Left ventricle myocardium inferior (tissue), 1 donor: ENCODE results near the gene FAM184A. TPM values are rescaled to one million over a fixed set of nuclear protein-coding genes. Genes with fewer than 3 reads are reported as not detected.

Source experiments
- DNase-seq: peaks from one replicate; pipeline ENCODE4 v3.0.0-alpha.2; 2020
- H3K27ac ChIP-seq: fragments of 200-600 bp; replicated peaks from 2 replicates; pipeline ENCODE4 v1.8.0; 2021
- H3K27me3 ChIP-seq: fragments of 200-600 bp; 2 replicates; pipeline ENCODE4 v1.8.0; 2021; ENCODE audit warnings: low read depth
- H3K36me3 ChIP-seq: fragments of 200-600 bp; 2 replicates; pipeline ENCODE4 v1.8.0; 2021
- H3K4me1 ChIP-seq: fragments of 200-600 bp; 2 replicates; pipeline ENCODE4 v1.8.0; 2021
- H3K4me3 ChIP-seq: fragments of 200-600 bp; 2 replicates; pipeline ENCODE4 v1.8.0; 2021; ENCODE audit warnings: mild to moderate bottlenecking, moderate library complexity
- H3K9me3 ChIP-seq: fragments of 200-600 bp; replicated peaks from 2 replicates; pipeline ENCODE4 v1.8.0; 2021
- intact Hi-C: fragments of 100-400 bp; cut with micrococcal nuclease; formaldehyde crosslinking; loops from one replicate; pipeline ENCODE4 v1.11.0; 2022
- total RNA-seq: library from RNA; stranded (reverse); fragmentation: NEBNext Ultra II Directional; extraction: Animal tissue kit (Norgen Biotek cat#: 25700); gene quantifications from one replicate; pipeline ENCODE4 v1.2.1, GENCODE V29; 2021
- TF ChIP-seq, protein P1 (sequence below): fragments of 200-600 bp; IDR thresholded peaks from 2 replicates; pipeline ENCODE4 v1.8.0; 2021; ENCODE audit warnings: antibody characterized with exemption, mild to moderate bottlenecking, borderline replicate concordance
- donor health status: DM: no; HTN: yes; CAD: no; lungs with severe emphysema.

FAM184A gene
- total RNA-seq, 1 donor from 2014 or later: 0.93 TPM

- DNase-seq: peak; percentile 25
- peaks cover 23% of the 10 kb centered on the region for H3K4me1 ChIP-seq
- TF ChIP-seq, protein P1, sequence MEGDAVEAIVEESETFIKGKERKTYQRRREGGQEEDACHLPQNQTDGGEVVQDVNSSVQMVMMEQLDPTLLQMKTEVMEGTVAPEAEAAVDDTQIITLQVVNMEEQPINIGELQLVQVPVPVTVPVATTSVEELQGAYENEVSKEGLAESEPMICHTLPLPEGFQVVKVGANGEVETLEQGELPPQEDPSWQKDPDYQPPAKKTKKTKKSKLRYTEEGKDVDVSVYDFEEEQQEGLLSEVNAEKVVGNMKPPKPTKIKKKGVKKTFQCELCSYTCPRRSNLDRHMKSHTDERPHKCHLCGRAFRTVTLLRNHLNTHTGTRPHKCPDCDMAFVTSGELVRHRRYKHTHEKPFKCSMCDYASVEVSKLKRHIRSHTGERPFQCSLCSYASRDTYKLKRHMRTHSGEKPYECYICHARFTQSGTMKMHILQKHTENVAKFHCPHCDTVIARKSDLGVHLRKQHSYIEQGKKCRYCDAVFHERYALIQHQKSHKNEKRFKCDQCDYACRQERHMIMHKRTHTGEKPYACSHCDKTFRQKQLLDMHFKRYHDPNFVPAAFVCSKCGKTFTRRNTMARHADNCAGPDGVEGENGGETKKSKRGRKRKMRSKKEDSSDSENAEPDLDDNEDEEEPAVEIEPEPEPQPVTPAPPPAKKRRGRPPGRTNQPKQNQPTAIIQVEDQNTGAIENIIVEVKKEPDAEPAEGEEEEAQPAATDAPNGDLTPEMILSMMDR: no peak
- H3K27me3 ChIP-seq: no peaks in the 10 kb centered on the region
- H3K36me3 ChIP-seq: no peaks in the 10 kb centered on the region
- H3K27ac ChIP-seq: peak overlapping the region; percentile 55
- intact Hi-C loops: no loop called here
- H3K4me3 ChIP-seq: no peak overlapping the region
- peaks cover 7% of the 10 kb centered on the region for H3K9me3 ChIP-seq
These were observed 138.8 kb downstream of the FAM184A start for GRCh38 chr6:118939683-118940082.

- Histone ChIP-seq H3K36me3 (peaks cover 16% of the 10 kb centered on the region), H3K4me1 (peaks cover 33% of the 10 kb centered on the region), H3K27me3 (no peaks in the 10 kb centered on the region), H3K9me3 (no peaks in the 10 kb centered on the region), H3K4me3 (no peak overlapping the region), H3K27ac (peak overlapping the region; percentile 96)
- intact Hi-C loops: no loop called here
- DNase-seq: no peak
- TF ChIP-seq, protein P1: no peak
These were observed 142.3 kb downstream of the FAM184A start for GRCh38 chr6:118935978-118936703.

- Histone ChIP-seq H3K27me3 (no peaks in the 10 kb centered on the region), H3K4me3 (peak overlapping the region; percentile 79), H3K27ac (peak overlapping the region; percentile 96), H3K9me3 (no peaks in the 10 kb centered on the region), H3K36me3 (peaks cover 24% of the 10 kb centered on the region), H3K4me1 (peaks cover 33% of the 10 kb centered on the region)
- intact Hi-C loops: no loop called here
- TF ChIP-seq, protein P1: no peak
- no peak for DNase-seq
These were observed 143.2 kb downstream of the FAM184A start for GRCh38 chr6:118935331-118935668.

DNA sequence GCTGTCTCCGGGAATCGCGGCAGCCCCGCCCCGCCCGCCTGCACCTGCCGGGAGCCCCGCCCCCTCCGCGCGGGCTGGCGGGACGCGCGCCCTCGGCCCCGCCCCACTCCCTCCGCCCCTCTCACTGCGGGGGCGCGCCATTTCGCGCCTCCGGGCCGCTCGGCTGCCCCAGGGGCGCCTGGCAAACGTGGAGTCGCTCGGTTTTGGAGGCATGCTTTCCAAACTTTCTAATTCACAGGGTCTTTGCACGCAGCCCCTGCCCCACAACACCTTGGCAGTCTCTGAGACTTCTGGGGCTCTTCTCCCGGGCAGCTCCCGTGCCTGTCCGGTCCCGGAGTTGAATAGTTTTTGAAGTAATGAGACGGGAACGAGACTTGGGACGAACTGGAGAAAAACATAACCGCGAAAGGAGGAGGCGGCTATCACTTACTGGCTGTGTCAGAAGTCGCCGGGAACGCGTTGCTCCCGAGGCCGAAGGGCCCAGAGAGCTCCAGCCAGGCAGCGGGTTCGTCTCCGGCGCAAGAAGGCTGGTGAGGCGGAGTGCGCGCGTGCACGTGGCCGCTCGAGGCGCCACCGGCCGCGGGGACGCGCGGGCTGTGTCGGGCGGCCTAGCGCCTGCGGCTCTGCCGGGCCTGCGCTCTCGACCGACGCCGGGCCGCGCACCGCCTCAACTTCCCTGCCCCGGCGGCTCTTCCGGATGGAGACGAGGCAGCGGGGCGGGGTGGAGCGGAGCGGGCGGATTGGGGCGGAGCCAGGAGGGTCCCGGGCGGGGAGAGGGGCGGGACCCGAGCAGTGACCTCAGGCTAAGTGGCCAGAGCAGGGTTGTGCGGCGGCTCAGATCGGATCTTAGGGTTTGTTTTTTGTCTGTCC is 143.8 kb downstream of the FAM184A start, which contains the start of gene MCM9:
Gene MCM9, minus strand, starts transcription at position 699 of the 870 bp plus-strand sequence. CDS start 3,436 bp downstream, outside the sequence.
- no peaks in the 10 kb centered on the region for H3K9me3 ChIP-seq
- H3K27me3 ChIP-seq: no peaks in the 10 kb centered on the region
- peaks cover 28% of the 10 kb centered on the region for H3K4me1 ChIP-seq
- peak within 1 kb of the TSS; percentile 79 for H3K4me3 ChIP-seq
- peak within 1 kb of the TSS; percentile 96 for H3K27ac ChIP-seq
- TF ChIP-seq, protein P1: no peak
- peaks cover 29% of the 10 kb centered on the region for H3K36me3 ChIP-seq
- intact Hi-C loops: no loop called here
- peak; percentile 92 for DNase-seq

DNA sequence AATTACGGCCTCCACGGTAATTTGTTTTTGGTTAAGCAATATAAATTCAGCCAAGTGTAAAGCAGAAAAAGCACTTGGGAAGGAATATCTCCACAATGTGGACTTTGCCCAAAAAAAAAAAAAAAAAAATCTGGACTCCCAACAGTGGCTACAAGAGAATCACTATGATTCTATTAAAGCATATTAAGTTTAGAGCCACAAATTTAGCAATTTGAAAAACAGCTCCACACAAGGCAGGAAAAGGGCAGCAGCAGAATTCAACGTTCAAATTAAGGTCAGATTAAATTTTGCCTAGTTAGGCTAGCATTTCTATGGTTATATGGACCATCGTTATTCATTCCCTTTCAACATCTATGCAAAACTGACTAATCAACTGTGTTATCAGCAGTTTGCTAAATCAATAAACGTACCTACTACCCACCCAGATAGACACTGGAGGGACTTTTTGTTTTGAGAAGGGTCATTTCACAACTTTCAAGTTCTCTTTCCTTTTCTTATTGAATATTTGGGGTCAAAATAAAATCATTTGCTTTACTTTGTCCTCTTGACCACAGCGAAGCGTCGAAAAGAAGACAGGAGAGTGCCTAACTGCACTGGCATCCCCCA is 144.5 kb downstream of the FAM184A start:
- peak overlapping the region; percentile 79 for H3K4me3 ChIP-seq
- no peaks in the 10 kb centered on the region for H3K27me3 ChIP-seq
- H3K36me3 ChIP-seq: peaks cover 37% of the 10 kb centered on the region
- TF ChIP-seq, protein P1: no peak
- H3K9me3 ChIP-seq: no peaks in the 10 kb centered on the region
- no peak for DNase-seq
- intact Hi-C loops: no loop called here
- H3K4me1 ChIP-seq: peaks cover 22% of the 10 kb centered on the region
- peak overlapping the region; percentile 96 for H3K27ac ChIP-seq
